K562 (cell line): Measurements from ENCODE around the gene WEE1. TPM values are rescaled to one million over a fixed set of nuclear protein-coding genes. Genes with fewer than 3 reads are reported as not detected.

Experiments used
- CBX1 ChIP-seq: sonication (generic); IDR thresholded peaks from 2 replicates; pipeline ENCODE4 v1.6.1; 2016; ENCODE audit warnings: antibody characterized with exemption, low read depth, mild to moderate bottlenecking
- CREB3 ChIP-seq: fragments of 450-650 bp; conservative IDR thresholded peaks from 2 replicates; pipeline ENCODE4 v1.6.1; 2016; ENCODE audit warnings: missing genetic modification characterization, low read depth, mild to moderate bottlenecking, missing compliant biosample characterization, moderate library complexity
- GATAD2A ChIP-seq: fragments of 450-650 bp; IDR thresholded peaks from 2 replicates; pipeline ENCODE4 v1.6.1; 2017
- HDAC1 ChIP-seq, 2 experiments: fragments of 450-650 bp; IDR thresholded peaks; 2 replicates each; pipeline ENCODE4 v1.6.1; 2016 to 2017; ENCODE audit warnings: inconsistent platforms in 1 of 2, mild to moderate bottlenecking in 1 of 2, moderate library complexity in 1 of 2
- KDM2B ChIP-seq: fragments of 250-450 bp; sonication (Bioruptor Pico); IDR thresholded peaks from 2 replicates; pipeline ENCODE4 v1.8.0; 2021; ENCODE audit warnings: mild to moderate bottlenecking, moderate library complexity
- KDM4B ChIP-seq, 2 experiments: fragments of 450-650 bp in 1 of 2; sonication (generic) in 1 of 2; IDR thresholded peaks; 2 replicates each; pipeline ENCODE4 v1.6.1; 2016 to 2017; ENCODE audit warnings: borderline replicate concordance in 2 of 2, antibody characterized with exemption in 1 of 2, low read depth in 1 of 2, mild to moderate bottlenecking in 1 of 2
- KLF13 ChIP-seq: fragments of 450-650 bp; IDR thresholded peaks from 2 replicates; pipeline ENCODE4 v1.6.1; 2016; ENCODE audit warnings: missing genetic modification characterization, low read depth, mild to moderate bottlenecking, missing compliant biosample characterization, moderate library complexity, borderline replicate concordance
- MCM2 ChIP-seq: fragments of 450-650 bp; IDR thresholded peaks from 2 replicates; pipeline ENCODE4 v1.6.1; 2017; ENCODE audit warnings: low read depth, mild to moderate bottlenecking
- NCOA6 ChIP-seq: fragments of 450-650 bp; IDR thresholded peaks from 2 replicates; pipeline ENCODE4 v1.6.1; 2017; ENCODE audit warnings: mild to moderate bottlenecking
- PHF21A ChIP-seq: fragments of 450-650 bp; IDR thresholded peaks from 2 replicates; pipeline ENCODE4 v1.6.1; 2017; ENCODE audit warnings: low read depth, borderline replicate concordance
- PRDM10 ChIP-seq: fragments of 450-650 bp; IDR thresholded peaks from 2 replicates; pipeline ENCODE4 v1.6.1; 2018; ENCODE audit not compliant: partially characterized antibody
- RBBP5 ChIP-seq: fragments of 200-600 bp; sonication (generic); IDR thresholded peaks from 2 replicates; pipeline ENCODE4 v1.6.1; 2012; ENCODE audit warnings: borderline replicate concordance, mild to moderate bottlenecking, low read length, control low read depth, inconsistent platforms; ENCODE audit not compliant: insufficient read depth, poor library complexity, severe bottlenecking
- RBM25 ChIP-seq: fragments of 200-400 bp; formaldehyde crosslinking; IDR thresholded peaks from 2 replicates; pipeline ENCODE4 v1.6.1; 2018; ENCODE audit warnings: low read length, low read depth, moderate library complexity; ENCODE audit not compliant: severe bottlenecking
- SMARCE1 ChIP-seq: fragments of 450-650 bp; IDR thresholded peaks from 2 replicates; pipeline ENCODE4 v1.7.1; 2016; ENCODE audit warnings: mild to moderate bottlenecking
- STAG1 ChIP-seq: sonication (generic); formaldehyde crosslinking; IDR thresholded peaks from 2 replicates; pipeline ENCODE4 v1.5.0; 2020; ENCODE audit warnings: missing genetic modification reagents, borderline replicate concordance
- TEAD1 ChIP-seq, 2 experiments: fragments of 450-650 bp in 1 of 2; sonication (generic) in 1 of 2; formaldehyde crosslinking; IDR thresholded peaks; 2 replicates each; pipeline versions ENCODE4 v1.4.0 to v1.8.0; 2020 to 2022; ENCODE audit warnings: mild to moderate bottlenecking in 2 of 2, missing genetic modification reagents in 1 of 2
- USF2 ChIP-seq: sonication (generic); formaldehyde crosslinking; IDR thresholded peaks from 2 replicates; pipeline ENCODE4 v1.5.0; 2020; ENCODE audit warnings: missing genetic modification reagents
- XRCC3 ChIP-seq: fragments of 450-650 bp; IDR thresholded peaks from 2 replicates; pipeline ENCODE4 v1.6.1; 2017; ENCODE audit warnings: mild to moderate bottlenecking, moderate library complexity
- ZNF174 ChIP-seq: fragments of 250-450 bp; sonication (Bioruptor Pico); IDR thresholded peaks from 2 replicates; pipeline ENCODE4 v1.4.0; 2020; ENCODE audit warnings: mild to moderate bottlenecking
- ZNF277 ChIP-seq: fragments of 250-450 bp; sonication (Bioruptor Pico); IDR thresholded peaks from 2 replicates; pipeline ENCODE4 v1.8.0; 2022; ENCODE audit warnings: inconsistent platforms, mild to moderate bottlenecking, moderate library complexity, borderline replicate concordance
- ZNF830 ChIP-seq: fragments of 250-450 bp; sonication (Bioruptor Pico); IDR thresholded peaks from 2 replicates; pipeline ENCODE4 v1.5.0; 2021; ENCODE audit warnings: mild to moderate bottlenecking
- polyA plus RNA-seq, 8 experiments: library from polyadenylated mRNA; depleted of rRNA in 4 of 8; stranded (reverse) in 5 of 8; unstranded in 3 of 8; fragments of >200 nt; fragmentation: Nextera tagmentation in 2 of 8; fragmentation: Illumina TruSeq in 1 of 8; extraction: Ambion mirVana in 2 of 8; extraction: Trizol in 1 of 8; gene quantifications; 2 replicates each; pipeline versions ENCODE4 v1.2.1 to v1.2.3, GENCODE V29; 2011 to 2014; ENCODE audit warnings: inconsistent platforms in 1 of 8, missing spikeins in 1 of 8
- total RNA-seq, 7 experiments: library from RNA; depleted of rRNA in 6 of 7; stranded (reverse); fragments of >200 nt in 6 of 7; fragmentation: Illumina TruSeq in 2 of 7; extraction: Trizol in 2 of 7; gene quantifications; 2 replicates each; pipeline versions ENCODE4 v1.2.1 to v1.2.3, GENCODE V29; 2011 to 2021; ENCODE audit warnings: low replicate concordance in 1 of 7

WEE1 gene
- total and polyA plus RNA-seq, 9 of the 15 experiments (the other 6 are each of a cell fraction or from before 2014, with no cell fraction given) = 21.9 to 99.0 (median 67.4) TPM

GRCh38 chr11:9573052-9573774, at the start of gene WEE1 (continued):
- TF ChIP-seq USF2 (CRISPR knock-in tag) = peak; percentile 94
- TF ChIP-seq ZNF830 (CRISPR knock-in tag) = peak; percentile 91
- TF ChIP-seq RBM25 = peak; percentile 50
- no peak for TF ChIP-seq ZNF174 (CRISPR knock-in tag)
- no peak for TF ChIP-seq SMARCE1
- no peak for TF ChIP-seq STAG1 (CRISPR knock-in tag)
- no peak for TF ChIP-seq ZNF277 (CRISPR knock-in tag)
- TF ChIP-seq KLF13 (tag) = peak; percentile 98
- peak in 1 of 2 experiments; percentile 84; a peak in 2 of 4 replicates for TF ChIP-seq HDAC1 (IDR thresholded peaks at IDR 0.05)
- 0 out of 4 replicates have a peak, but pooled peaks of 1 of the 2 experiments have one; percentile 35 for TF ChIP-seq KDM4B (IDR thresholded peaks at IDR 0.05; ENCODE audit: borderline replicate concordance in 2 of 2, low read depth in 1 of 2)
- TF ChIP-seq PRDM10 = peak; percentile 57
- peak in 1 of 2 experiments; percentile 43; a peak in 2 of 4 replicates for TF ChIP-seq TEAD1 (CRISPR knock-in tag; IDR thresholded peaks at IDR 0.05)
- no peak for TF ChIP-seq RBBP5
- peak; percentile 87; the same call in 1 of the 2 replicates for TF ChIP-seq CBX1
- TF ChIP-seq NCOA6 = no peak
- TF ChIP-seq PHF21A = no peak
- no peak for TF ChIP-seq KDM2B (CRISPR knock-in tag)
- no peak for TF ChIP-seq MCM2
- TF ChIP-seq CREB3 (tag) = no peak
- no peak for TF ChIP-seq XRCC3
- peak; percentile 25; the same call in 1 of the 2 replicates for TF ChIP-seq GATAD2A
